ENCODE data around the gene TTLL8. TPM values are rescaled to one million over a fixed set of nuclear protein-coding genes. Genes with fewer than 3 reads are reported as not detected.

The TTLL8 gene
- total and polyA plus RNA-seq, 2 experiments from 2014 or later = not detected

- no peaks in the 10 kb centered on the region for H4K20me1 ChIP-seq (ENCODE audit: insufficient read depth, poor library complexity, severe bottlenecking)
- 98% methylated on average over 22 of the region's 22 CpGs for WGBS (ENCODE audit: low lambda C conversion rate, missing lambda C conversion rate)
- no peak overlapping the region for H3K4me3 ChIP-seq
- H3K4me2 ChIP-seq = no peak overlapping the region
- no peaks in the 10 kb centered on the region for H3K9me3 ChIP-seq (ENCODE audit: low read depth)
- peaks cover 11% of the 10 kb centered on the region for H3K4me1 ChIP-seq (ENCODE audit: insufficient read depth)
- H3K79me2 ChIP-seq = no peaks in the 10 kb centered on the region
- H3K27me3 ChIP-seq = no peaks in the 10 kb centered on the region
- no peak for DNase-seq (ENCODE audit: low spot score)
- no peak for TF ChIP-seq EZH2phosphoT487 (IDR thresholded peaks at IDR 0.05; ENCODE audit: low read depth, severe bottlenecking, unreplicated experiment)
- TF ChIP-seq EZH2 (IDR thresholded peaks at IDR 0.05; ENCODE audit: borderline replicate concordance) = no peak
- no peak for TF ChIP-seq CTCF (IDR thresholded peaks at IDR 0.05; ENCODE audit: poor library complexity)
- H2AFZ ChIP-seq = no peak overlapping the region
- no peak overlapping the region for H3K27ac ChIP-seq
- H3K9me2 ChIP-seq (replicated peaks; ENCODE audit: insufficient read depth) = no peaks in the 10 kb centered on the region
- H3K36me3 ChIP-seq (replicated peaks; ENCODE audit: insufficient read depth, low read depth) = no peaks in the 10 kb centered on the region
These were observed 32.3 kb upstream of the TTLL8 start for GRCh38 chr22:50090412-50090714.

- Histone ChIP-seq H3K79me2 (no peaks in the 10 kb centered on the region), H3K4me2 (no peak within 1 kb of the TSS), H4K20me1 (ENCODE audit: insufficient read depth, poor library complexity, severe bottlenecking) (no peaks in the 10 kb centered on the region), H3K27ac (no peak within 1 kb of the TSS), H3K9me3 (ENCODE audit: low read depth) (no peaks in the 10 kb centered on the region), H3K9me2 (replicated peaks; ENCODE audit: insufficient read depth) (no peaks in the 10 kb centered on the region), H3K27me3 (no peaks in the 10 kb centered on the region), H3K36me3 (replicated peaks; ENCODE audit: insufficient read depth, low read depth) (no peaks in the 10 kb centered on the region), H3K4me3 (no peak within 1 kb of the TSS), H3K4me1 (ENCODE audit: insufficient read depth) (peaks cover 16% of the 10 kb centered on the region), H2AFZ (no peak within 1 kb of the TSS)
- TF ChIP-seq EZH2phosphoT487 (IDR thresholded peaks at IDR 0.05; ENCODE audit: low read depth, severe bottlenecking, unreplicated experiment) (no peak), CTCF (IDR thresholded peaks at IDR 0.05; ENCODE audit: poor library complexity) (no peak), EZH2 (IDR thresholded peaks at IDR 0.05; ENCODE audit: borderline replicate concordance) (no peak)
- DNase-seq (ENCODE audit: low spot score) = no peak
- 86% methylated on average over 81 of the region's 83 CpGs for WGBS (ENCODE audit: low lambda C conversion rate, missing lambda C conversion rate)
These were observed 31.7 kb upstream of the TTLL8 start, which contains the start of gene MOV10L1 for GRCh38 chr22:50089682-50090411. Gene MOV10L1 (plus strand): TSS chr22:50090006. CDS start chr22:50090089, 83 bp downstream.

GRCh38 chr22:50089231-50089630, 31.1 kb upstream of the TTLL8 start:
- no peak for DNase-seq (ENCODE audit: low spot score)
- no peaks in the 10 kb centered on the region for H3K79me2 ChIP-seq
- H4K20me1 ChIP-seq (ENCODE audit: insufficient read depth, poor library complexity, severe bottlenecking) = no peaks in the 10 kb centered on the region
- H2AFZ ChIP-seq = no peak overlapping the region
- no peak for TF ChIP-seq CTCF (IDR thresholded peaks at IDR 0.05; ENCODE audit: poor library complexity)
- TF ChIP-seq EZH2 (IDR thresholded peaks at IDR 0.05; ENCODE audit: borderline replicate concordance) = no peak
- TF ChIP-seq EZH2phosphoT487 (IDR thresholded peaks at IDR 0.05; ENCODE audit: low read depth, severe bottlenecking, unreplicated experiment) = no peak
- peaks cover 22% of the 10 kb centered on the region for H3K4me1 ChIP-seq (ENCODE audit: insufficient read depth)
- H3K9me3 ChIP-seq (ENCODE audit: low read depth) = no peaks in the 10 kb centered on the region
- H3K27ac ChIP-seq = no peak overlapping the region
- no peaks in the 10 kb centered on the region for H3K9me2 ChIP-seq (replicated peaks; ENCODE audit: insufficient read depth)
- H3K4me3 ChIP-seq = no peak overlapping the region
- no peak overlapping the region for H3K4me2 ChIP-seq
- no peaks in the 10 kb centered on the region for H3K36me3 ChIP-seq (replicated peaks; ENCODE audit: insufficient read depth, low read depth)
- no peaks in the 10 kb centered on the region for H3K27me3 ChIP-seq
- 94% methylated on average over 11 of the region's 11 CpGs for WGBS (ENCODE audit: low lambda C conversion rate, missing lambda C conversion rate)
